Measurements from ENCODE around the gene UBE3D. TPM values are rescaled to one million over a fixed set of nuclear protein-coding genes. Genes with fewer than 3 reads are reported as not detected.

Gene UBE3D
- total and polyA plus RNA-seq, 2 experiments from 2014 or later: 17.5 to 31.4 TPM

GRCh38 chr6:83092756-83093399 lies 27.2 kb upstream of the UBE3D start:
- H3K27ac Mint-ChIP-seq: no peak overlapping the region
- no peak for ATAC-seq
- Histone ChIP-seq H3K4me3 (no peak overlapping the region), H3K79me2 (replicated peaks; ENCODE audit: insufficient read depth) (peaks cover 32% of the 10 kb centered on the region), H3K4me2 (no peak overlapping the region), H3F3A (replicated peaks; ENCODE audit: low read depth) (no peaks in the 10 kb centered on the region), H4K20me1 (replicated peaks; ENCODE audit: insufficient read depth) (no peaks in the 10 kb centered on the region), H3K9me2 (ENCODE audit: insufficient read depth) (no peaks in the 10 kb centered on the region), H3K36me3 (ENCODE audit: insufficient read depth) (no peaks in the 10 kb centered on the region), H3K27ac (ENCODE audit: low read depth) (no peak overlapping the region), H3K4me1 (ENCODE audit: insufficient read depth) (no peaks in the 10 kb centered on the region), H3K27me3 (ENCODE audit: insufficient read depth) (no peaks in the 10 kb centered on the region), H2AFZ (no peak overlapping the region)
- peaks cover 3% of the 10 kb centered on the region; the same call in 2 of the 3 replicates for H3K36me3 Mint-ChIP-seq (ENCODE audit: low read depth)
- TF ChIP-seq ZNF114 (CRISPR knock-in tag; IDR thresholded peaks at IDR 0.05) (no peak), NANOG (IDR thresholded peaks at IDR 0.05; ENCODE audit: borderline replicate concordance) (no peak), EZH2phosphoT487 (IDR thresholded peaks at IDR 0.05; ENCODE audit: unreplicated experiment) (no peak), CREB1 (CRISPR knock-in tag; IDR thresholded peaks at IDR 0.05; ENCODE audit: low read depth) (no peak), JUNB (IDR thresholded peaks at IDR 0.05; ENCODE audit: unreplicated experiment) (no peak), STAT1 (IDR thresholded peaks at IDR 0.05; ENCODE audit: unreplicated experiment) (no peak), CTCF (conservative IDR thresholded peaks at IDR 0.05; ENCODE audit: low read depth in 2 of 2) (no peak), EZH2 (IDR thresholded peaks at IDR 0.05; ENCODE audit: low read depth, unreplicated experiment) (no peak), POLR2AphosphoS5 (IDR thresholded peaks at IDR 0.05; ENCODE audit: low read depth) (no peak), REST (IDR thresholded peaks at IDR 0.05; ENCODE audit: unreplicated experiment) (no peak), ZNF331 (CRISPR knock-in tag; IDR thresholded peaks at IDR 0.05; ENCODE audit: low read depth) (no peak)
- TF ChIP-seq, protein P1, sequence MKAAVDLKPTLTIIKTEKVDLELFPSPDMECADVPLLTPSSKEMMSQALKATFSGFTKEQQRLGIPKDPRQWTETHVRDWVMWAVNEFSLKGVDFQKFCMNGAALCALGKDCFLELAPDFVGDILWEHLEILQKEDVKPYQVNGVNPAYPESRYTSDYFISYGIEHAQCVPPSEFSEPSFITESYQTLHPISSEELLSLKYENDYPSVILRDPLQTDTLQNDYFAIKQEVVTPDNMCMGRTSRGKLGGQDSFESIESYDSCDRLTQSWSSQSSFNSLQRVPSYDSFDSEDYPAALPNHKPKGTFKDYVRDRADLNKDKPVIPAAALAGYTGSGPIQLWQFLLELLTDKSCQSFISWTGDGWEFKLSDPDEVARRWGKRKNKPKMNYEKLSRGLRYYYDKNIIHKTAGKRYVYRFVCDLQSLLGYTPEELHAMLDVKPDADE (IDR thresholded peaks at IDR 0.05): no peak
- TF ChIP-seq, protein P2, sequence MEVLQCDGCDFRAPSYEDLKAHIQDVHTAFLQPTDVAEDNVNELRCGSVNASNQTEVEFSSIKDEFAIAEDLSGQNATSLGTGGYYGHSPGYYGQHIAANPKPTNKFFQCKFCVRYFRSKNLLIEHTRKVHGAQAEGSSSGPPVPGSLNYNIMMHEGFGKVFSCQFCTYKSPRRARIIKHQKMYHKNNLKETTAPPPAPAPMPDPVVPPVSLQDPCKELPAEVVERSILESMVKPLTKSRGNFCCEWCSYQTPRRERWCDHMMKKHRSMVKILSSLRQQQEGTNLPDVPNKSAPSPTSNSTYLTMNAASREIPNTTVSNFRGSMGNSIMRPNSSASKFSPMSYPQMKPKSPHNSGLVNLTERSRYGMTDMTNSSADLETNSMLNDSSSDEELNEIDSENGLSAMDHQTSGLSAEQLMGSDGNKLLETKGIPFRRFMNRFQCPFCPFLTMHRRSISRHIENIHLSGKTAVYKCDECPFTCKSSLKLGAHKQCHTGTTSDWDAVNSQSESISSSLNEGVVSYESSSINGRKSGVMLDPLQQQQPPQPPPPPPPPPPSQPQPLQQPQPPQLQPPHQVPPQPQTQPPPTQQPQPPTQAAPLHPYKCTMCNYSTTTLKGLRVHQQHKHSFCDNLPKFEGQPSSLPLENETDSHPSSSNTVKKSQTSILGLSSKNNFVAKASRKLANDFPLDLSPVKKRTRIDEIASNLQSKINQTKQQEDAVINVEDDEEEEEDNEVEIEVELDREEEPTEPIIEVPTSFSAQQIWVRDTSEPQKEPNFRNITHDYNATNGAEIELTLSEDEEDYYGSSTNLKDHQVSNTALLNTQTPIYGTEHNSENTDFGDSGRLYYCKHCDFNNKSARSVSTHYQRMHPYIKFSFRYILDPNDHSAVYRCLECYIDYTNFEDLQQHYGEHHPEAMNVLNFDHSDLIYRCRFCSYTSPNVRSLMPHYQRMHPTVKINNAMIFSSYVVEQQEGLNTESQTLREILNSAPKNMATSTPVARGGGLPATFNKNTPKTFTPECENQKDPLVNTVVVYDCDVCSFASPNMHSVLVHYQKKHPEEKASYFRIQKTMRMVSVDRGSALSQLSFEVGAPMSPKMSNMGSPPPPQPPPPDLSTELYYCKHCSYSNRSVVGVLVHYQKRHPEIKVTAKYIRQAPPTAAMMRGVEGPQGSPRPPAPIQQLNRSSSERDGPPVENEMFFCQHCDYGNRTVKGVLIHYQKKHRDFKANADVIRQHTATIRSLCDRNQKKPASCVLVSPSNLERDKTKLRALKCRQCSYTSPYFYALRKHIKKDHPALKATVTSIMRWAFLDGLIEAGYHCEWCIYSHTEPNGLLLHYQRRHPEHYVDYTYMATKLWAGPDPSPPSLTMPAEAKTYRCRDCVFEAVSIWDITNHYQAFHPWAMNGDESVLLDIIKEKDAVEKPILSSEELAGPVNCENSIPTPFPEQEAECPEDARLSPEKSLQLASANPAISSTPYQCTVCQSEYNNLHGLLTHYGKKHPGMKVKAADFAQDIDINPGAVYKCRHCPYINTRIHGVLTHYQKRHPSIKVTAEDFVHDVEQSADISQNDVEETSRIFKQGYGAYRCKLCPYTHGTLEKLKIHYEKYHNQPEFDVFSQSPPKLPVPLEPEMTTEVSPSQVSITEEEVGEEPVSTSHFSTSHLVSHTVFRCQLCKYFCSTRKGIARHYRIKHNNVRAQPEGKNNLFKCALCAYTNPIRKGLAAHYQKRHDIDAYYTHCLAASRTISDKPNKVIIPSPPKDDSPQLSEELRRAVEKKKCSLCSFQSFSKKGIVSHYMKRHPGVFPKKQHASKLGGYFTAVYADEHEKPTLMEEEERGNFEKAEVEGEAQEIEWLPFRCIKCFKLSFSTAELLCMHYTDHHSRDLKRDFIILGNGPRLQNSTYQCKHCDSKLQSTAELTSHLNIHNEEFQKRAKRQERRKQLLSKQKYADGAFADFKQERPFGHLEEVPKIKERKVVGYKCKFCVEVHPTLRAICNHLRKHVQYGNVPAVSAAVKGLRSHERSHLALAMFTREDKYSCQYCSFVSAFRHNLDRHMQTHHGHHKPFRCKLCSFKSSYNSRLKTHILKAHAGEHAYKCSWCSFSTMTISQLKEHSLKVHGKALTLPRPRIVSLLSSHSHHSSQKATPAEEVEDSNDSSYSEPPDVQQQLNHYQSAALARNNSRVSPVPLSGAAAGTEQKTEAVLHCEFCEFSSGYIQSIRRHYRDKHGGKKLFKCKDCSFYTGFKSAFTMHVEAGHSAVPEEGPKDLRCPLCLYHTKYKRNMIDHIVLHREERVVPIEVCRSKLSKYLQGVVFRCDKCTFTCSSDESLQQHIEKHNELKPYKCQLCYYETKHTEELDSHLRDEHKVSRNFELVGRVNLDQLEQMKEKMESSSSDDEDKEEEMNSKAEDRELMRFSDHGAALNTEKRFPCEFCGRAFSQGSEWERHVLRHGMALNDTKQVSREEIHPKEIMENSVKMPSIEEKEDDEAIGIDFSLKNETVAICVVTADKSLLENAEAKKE (CRISPR knock-in tag; IDR thresholded peaks at IDR 0.05): no peak
- no peak for DNase-seq (ENCODE audit: low spot score)
- no peaks in the 10 kb centered on the region; the same call in 2 of the 3 replicates for H3K4me1 Mint-ChIP-seq
- no peaks in the 10 kb centered on the region for H3K9me3 Mint-ChIP-seq
- H3K4me3 Mint-ChIP-seq: no peak overlapping the region
- peaks cover 2% of the 10 kb centered on the region for H3K27me3 Mint-ChIP-seq (ENCODE audit: insufficient read depth, low read depth, poor library complexity)
